ENCODE results near the gene MAVS. TPM values are rescaled to one million over a fixed set of nuclear protein-coding genes. Genes with fewer than 3 reads are reported as not detected.

MAVS gene
- polyA plus RNA-seq, 1 experiment, result 17.4 TPM

- H3K36me3 ChIP-seq (ENCODE audit: control insufficient read depth, insufficient read depth, low read length), result peaks cover 3% of the 10 kb centered on the region
- ChIA-PET CTCF (no interaction called here), POLR2A (no interaction called here)
- DNase-seq (ENCODE audit: low read depth), result no peak
- TF ChIP-seq, protein P1, sequence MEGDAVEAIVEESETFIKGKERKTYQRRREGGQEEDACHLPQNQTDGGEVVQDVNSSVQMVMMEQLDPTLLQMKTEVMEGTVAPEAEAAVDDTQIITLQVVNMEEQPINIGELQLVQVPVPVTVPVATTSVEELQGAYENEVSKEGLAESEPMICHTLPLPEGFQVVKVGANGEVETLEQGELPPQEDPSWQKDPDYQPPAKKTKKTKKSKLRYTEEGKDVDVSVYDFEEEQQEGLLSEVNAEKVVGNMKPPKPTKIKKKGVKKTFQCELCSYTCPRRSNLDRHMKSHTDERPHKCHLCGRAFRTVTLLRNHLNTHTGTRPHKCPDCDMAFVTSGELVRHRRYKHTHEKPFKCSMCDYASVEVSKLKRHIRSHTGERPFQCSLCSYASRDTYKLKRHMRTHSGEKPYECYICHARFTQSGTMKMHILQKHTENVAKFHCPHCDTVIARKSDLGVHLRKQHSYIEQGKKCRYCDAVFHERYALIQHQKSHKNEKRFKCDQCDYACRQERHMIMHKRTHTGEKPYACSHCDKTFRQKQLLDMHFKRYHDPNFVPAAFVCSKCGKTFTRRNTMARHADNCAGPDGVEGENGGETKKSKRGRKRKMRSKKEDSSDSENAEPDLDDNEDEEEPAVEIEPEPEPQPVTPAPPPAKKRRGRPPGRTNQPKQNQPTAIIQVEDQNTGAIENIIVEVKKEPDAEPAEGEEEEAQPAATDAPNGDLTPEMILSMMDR (IDR thresholded peaks at IDR 0.05; ENCODE audit: insufficient read depth, low read depth, low read length), result no peak
- H3K4me3 ChIP-seq (ENCODE audit: low read depth, low read length), result no peak overlapping the region
- H3K27me3 ChIP-seq (ENCODE audit: control insufficient read depth, insufficient read depth, low read length), result no peaks in the 10 kb centered on the region
Observed at GRCh38 chr20:3848565-3848964, 1.9 kb downstream of the MAVS start.

DNA sequence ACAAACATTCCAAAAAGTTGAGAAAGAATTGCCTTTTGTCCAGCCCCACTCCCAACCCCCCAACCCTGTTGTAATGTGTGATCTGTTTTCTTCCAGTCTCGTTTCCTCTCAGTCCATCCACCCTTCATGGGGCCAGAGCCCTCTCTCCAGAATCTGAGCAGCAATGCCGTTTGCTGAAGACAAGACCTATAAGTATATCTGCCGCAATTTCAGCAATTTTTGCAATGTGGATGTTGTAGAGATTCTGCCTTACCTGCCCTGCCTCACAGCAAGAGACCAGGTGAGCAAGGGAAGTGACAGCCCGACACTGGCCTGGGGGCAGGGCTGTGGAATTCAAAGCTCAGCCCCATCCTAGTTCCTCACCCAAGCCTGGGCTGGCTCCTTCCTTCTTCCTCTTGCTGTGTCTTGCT, 7.8 kb downstream of the MAVS start:
- CTCF ChIA-PET, result interaction anchor here (0.6 to 2.8 kb wide), 17 partner anchors 10 to 216 kb away, joined by 3 to 21 read pairs (median 5); partner anchors contain the start of genes ADISSP, AP5S1, CENPB and SPEF1
- Histone ChIP-seq H3K36me3 (ENCODE audit: control insufficient read depth, insufficient read depth, low read length) (peaks cover 19% of the 10 kb centered on the region), H3K4me3 (ENCODE audit: low read depth, low read length) (no peak overlapping the region), H3K27me3 (ENCODE audit: control insufficient read depth, insufficient read depth, low read length) (no peaks in the 10 kb centered on the region)
- TF ChIP-seq, protein P1 (IDR thresholded peaks at IDR 0.05; ENCODE audit: insufficient read depth, low read depth, low read length), result no peak
- POLR2A ChIA-PET, result no interaction called here
- no peak for DNase-seq (ENCODE audit: low read depth)

DNA sequence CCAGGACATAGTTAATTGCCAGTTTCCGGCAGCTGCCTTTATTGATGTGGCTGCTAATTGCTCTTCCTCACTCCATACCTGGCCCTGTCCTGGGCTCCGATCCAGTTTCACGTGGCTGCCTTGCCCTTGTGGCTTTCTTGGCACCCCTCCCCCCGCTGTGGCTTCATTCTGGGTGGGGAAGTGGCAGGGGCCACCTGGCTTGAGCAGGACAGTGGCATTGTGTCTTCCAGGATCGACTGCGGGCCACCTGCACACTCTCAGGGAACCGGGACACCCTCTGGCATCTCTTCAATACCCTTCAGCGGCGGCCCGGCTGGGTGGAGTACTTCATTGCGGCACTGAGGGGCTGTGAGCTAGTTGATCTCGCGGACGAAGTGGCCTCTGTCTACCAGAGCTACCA, 10.8 kb downstream of the MAVS start:
- CTCF ChIA-PET, result interaction anchor here (1.4 to 2.0 kb wide), 4 partner anchors 9 to 104 kb away, joined by 4 read pairs; no protein-coding TSS in a partner anchor
- Histone ChIP-seq H3K27me3 (ENCODE audit: control insufficient read depth, insufficient read depth, low read length) (no peaks in the 10 kb centered on the region), H3K36me3 (ENCODE audit: control insufficient read depth, insufficient read depth, low read length) (peaks cover 34% of the 10 kb centered on the region), H3K4me3 (ENCODE audit: low read depth, low read length) (no peak overlapping the region)
- TF ChIP-seq, protein P1 (IDR thresholded peaks at IDR 0.05; ENCODE audit: insufficient read depth, low read depth, low read length), result no peak
- DNase-seq (ENCODE audit: low read depth), result no peak
- POLR2A ChIA-PET, result no interaction called here

GRCh38 chr20:3858689-3859088, 12.1 kb downstream of the MAVS start:
- TF ChIP-seq, protein P1 (IDR thresholded peaks at IDR 0.05; ENCODE audit: insufficient read depth, low read depth, low read length), result no peak
- H3K36me3 ChIP-seq (ENCODE audit: control insufficient read depth, insufficient read depth, low read length), result peaks cover 43% of the 10 kb centered on the region
- DNase-seq (ENCODE audit: low read depth), result no peak
- no peaks in the 10 kb centered on the region for H3K27me3 ChIP-seq (ENCODE audit: control insufficient read depth, insufficient read depth, low read length)
- POLR2A ChIA-PET, result no interaction called here
- CTCF ChIA-PET, result interaction anchor here (0.5 to 1.8 kb wide), 3 partner anchors 24 to 329 kb away, joined by 3 to 4 read pairs (median 3); no protein-coding TSS in a partner anchor
- H3K4me3 ChIP-seq (ENCODE audit: low read depth, low read length), result no peak overlapping the region

DNA sequence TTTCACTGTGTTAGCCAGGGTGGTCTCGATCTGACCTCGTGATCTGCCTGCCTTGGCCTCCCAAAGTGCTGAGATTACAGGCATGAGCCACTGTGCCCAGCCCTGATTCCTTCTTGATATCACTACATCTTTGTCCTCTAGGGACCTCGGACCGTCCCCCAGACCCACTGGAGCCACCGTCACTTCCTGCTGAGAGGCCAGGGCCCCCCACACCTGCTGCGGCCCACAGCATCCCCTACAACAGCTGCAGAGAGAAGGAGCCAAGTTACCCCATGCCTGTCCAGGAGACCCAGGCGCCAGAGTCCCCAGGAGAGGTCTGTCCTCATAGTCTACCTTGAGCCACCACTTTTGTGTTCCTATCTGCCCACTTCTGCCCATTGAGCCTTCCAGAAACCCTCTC, 14.6 kb downstream of the MAVS start:
- TF ChIP-seq, protein P1 (IDR thresholded peaks at IDR 0.05; ENCODE audit: insufficient read depth, low read depth, low read length), result no peak
- POLR2A ChIA-PET, result no interaction called here
- no peak overlapping the region for H3K4me3 ChIP-seq (ENCODE audit: low read depth, low read length)
- peaks cover 62% of the 10 kb centered on the region for H3K36me3 ChIP-seq (ENCODE audit: control insufficient read depth, insufficient read depth, low read length)
- no peak for DNase-seq (ENCODE audit: low read depth)
- no peaks in the 10 kb centered on the region for H3K27me3 ChIP-seq (ENCODE audit: control insufficient read depth, insufficient read depth, low read length)
- CTCF ChIA-PET, result interaction anchor here (0.6 kb wide), 2 partner anchors 11 to 78 kb away, joined by 3 read pairs; no protein-coding TSS in a partner anchor
